GM21528 (cell line): ENCODE results near the gene PANK2.
"Not testable (repeated sequence)": the region's sequence is repeated elsewhere in the genome, so short reads cannot be mapped to it uniquely, and the experiment has no call there.

Source experiments
- ATAC-seq: cut with Tn5 transposase; IDR thresholded peaks from one replicate; pipeline ENCODE4 v1.9.1; 2021; ENCODE audit warnings: mild to moderate bottlenecking, moderate library complexity; ENCODE audit not compliant: unreplicated experiment, low FRiP score

PANK2 gene

GRCh38 chr20:3925113-3925695 lies 36.0 kb downstream of the PANK2 start:
- no peak for ATAC-seq

- no peak for ATAC-seq
Observed at GRCh38 chr20:3925899-3926638, 36.9 kb downstream of the PANK2 start.

DNA sequence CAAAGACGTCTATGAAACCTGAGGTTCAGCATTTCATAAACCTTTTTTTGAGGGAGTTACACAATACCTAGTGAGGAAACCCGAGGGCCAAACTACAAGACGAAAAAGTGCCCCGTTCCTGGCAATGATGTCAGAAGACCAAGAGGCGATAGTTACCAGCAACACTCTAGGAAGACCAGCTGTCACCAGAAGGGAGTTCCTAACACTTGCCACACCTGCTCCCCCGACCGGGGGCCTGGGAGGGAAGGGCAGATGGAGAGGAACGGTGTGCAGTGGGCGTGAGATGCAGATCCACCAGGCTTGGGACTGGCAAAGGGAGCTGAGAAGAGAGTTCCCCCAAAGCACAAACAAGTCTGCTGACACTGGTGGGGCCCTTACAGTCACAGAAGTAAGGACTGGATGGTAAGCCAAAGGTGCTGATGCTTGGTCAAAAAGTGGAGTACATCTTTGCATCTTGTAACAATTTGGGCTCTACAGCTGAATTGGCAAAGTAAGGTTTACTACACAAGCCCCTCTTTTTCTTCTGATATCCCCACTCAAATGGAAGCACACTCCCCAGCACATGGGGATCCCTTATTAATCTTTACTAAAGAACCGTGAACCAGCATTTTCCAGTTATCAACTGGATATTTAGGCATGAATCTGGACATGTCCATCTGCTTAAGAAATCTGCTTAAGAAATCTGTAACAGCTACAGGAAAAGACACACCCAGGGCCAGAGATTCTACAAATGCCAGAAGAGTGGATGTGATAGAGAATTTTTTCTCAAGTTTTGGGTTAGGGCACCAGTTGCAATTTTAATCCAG lies 38.5 kb downstream of the PANK2 start:
- no peak for ATAC-seq

- no peak for ATAC-seq
Observed at GRCh38 chr20:3929713-3930060, 40.5 kb downstream of the PANK2 start.

DNA sequence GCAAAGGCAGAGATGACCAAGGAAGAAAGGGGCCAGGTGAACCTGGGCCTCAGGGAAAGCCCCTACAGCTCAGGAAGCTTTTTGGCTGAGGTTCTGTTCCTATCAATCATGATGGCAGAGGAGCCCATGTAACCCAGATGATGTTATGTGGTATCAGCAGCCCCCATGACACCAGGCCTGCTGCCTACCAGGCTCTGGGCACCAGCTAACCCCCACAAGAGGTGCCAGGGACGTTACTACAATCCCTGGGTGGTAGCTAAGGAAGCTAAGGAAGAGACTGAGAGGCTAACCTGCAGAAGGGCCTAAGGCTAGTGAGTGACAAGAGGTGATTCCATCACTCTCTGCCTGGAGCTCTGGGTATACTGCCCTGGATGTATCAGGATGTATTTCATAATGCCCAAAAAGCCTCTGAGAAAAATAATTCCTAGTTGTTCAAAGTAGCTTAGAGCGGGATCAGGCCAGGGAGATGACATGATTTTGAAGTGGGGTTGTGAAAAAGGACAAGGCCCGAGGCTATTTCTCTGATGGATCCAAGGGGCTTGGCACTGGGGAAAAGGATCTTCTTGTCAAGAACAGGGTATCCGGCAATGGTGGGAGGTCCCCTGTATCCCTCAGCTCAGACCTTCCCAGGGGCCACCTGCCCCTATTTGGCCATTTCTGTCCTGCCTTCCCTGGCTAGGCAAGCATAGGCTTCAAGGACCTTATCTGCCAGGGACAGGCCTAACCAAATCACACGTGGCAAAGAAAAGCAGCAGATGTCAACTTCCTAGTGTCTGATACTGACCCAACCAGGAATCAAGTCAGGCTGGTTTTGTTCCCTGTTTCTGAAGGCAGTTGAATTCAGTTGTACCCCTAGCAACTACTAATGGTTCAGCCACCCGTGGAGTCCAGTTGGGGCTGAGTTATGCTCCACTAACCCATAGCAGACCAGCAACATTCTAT lies 41.3 kb downstream of the PANK2 start:
- no peak for ATAC-seq

GRCh38 chr20:3931664-3932063 lies 42.5 kb downstream of the PANK2 start:
- ATAC-seq = no peak

DNA sequence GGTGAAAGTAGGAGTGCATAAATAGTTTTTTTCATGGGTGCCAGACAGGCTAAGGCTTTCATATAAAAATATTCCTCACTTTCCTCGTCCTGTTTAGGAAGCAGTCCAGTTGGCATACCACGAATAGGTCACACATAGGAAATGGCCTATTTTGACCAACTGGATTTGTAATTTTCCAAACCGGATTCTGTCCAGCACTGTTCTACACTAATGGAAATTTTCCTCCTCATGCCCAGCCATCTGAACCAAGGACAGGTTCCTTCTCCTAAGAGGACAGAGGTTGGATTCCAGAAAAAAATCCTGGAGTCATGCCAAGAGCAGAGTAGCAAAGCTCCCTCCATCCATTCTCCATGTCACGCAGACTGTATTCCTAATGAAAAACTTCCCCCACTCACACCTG lies 43.1 kb downstream of the PANK2 start:
- ATAC-seq = no peak

GRCh38 chr20:3932681-3933080 lies 43.5 kb downstream of the PANK2 start:
- no peak for ATAC-seq

GRCh38 chr20:3933218-3933617 lies 44.0 kb downstream of the PANK2 start:
- ATAC-seq = no peak

- ATAC-seq = no peak
Observed at GRCh38 chr20:3934624-3935023, 45.4 kb downstream of the PANK2 start.

- no peak for ATAC-seq
Observed at GRCh38 chr20:3935295-3935955, 46.2 kb downstream of the PANK2 start.

- no peak for ATAC-seq
Observed at GRCh38 chr20:3935956-3936340, 46.8 kb downstream of the PANK2 start.

GRCh38 chr20:3937618-3938017 lies 48.4 kb downstream of the PANK2 start:
- ATAC-seq = no peak

DNA sequence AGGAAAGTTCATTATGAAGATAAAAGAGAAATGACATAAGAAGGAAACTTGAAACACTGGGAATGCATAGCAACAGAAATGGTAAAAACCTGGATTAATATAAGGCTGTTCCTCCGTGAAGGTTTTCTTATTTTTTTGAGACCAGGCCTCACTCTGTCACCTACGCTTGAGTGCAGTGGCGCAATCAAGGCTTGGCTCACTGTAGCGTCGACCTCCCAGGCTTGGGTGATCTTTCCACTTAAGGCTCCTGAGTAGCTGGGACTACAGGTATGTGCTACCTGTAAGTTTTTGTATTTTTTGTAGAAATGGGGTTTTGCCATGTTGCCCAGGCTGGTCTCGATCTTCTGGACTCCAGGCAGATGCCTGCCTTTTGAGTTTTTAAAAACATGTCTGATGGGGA lies 51.7 kb downstream of the PANK2 start:
- no peak for ATAC-seq

DNA sequence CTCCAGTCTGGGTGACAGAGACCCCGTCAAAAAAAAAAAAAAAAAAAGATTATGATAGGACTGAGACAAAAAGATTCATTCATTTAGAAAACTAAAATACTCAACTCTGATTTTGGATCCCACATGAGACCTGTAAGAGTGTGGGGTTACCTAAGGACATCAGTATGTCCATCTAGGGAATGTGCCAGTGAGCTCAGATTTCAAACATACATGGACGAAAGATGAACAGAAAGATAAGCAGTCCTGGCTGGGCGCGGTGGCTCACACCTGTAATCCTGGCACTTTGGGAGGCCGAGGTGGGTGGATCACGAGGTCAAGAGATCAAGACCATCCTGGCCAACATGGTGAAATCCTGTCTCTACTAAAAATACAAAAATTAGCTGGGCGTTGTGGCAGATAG lies 57.5 kb downstream of the PANK2 start:
- ATAC-seq = not testable (repeated sequence)

DNA sequence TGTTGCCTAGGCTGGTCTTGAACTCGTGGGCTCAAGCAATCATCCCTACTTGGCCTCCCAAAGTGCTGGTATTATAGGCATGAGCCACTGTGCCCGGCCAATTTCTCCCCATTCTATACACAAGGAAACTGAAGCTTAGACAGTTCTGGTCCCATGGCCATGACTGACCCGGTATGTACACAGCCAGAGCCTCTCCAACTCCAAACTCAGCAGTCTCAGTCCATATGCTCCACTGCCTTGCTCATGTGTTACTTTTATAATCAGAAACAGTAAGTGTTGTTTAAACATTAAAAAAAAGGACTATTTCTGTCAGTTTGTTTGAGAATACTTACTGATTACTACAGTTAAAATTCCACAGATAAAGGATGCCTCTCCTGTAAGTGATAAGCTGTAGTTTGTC lies 75.5 kb downstream of the PANK2 start:
- ATAC-seq = no peak

GRCh38 chr20:3966571-3966970 lies 77.4 kb downstream of the PANK2 start:
- no peak for ATAC-seq

DNA sequence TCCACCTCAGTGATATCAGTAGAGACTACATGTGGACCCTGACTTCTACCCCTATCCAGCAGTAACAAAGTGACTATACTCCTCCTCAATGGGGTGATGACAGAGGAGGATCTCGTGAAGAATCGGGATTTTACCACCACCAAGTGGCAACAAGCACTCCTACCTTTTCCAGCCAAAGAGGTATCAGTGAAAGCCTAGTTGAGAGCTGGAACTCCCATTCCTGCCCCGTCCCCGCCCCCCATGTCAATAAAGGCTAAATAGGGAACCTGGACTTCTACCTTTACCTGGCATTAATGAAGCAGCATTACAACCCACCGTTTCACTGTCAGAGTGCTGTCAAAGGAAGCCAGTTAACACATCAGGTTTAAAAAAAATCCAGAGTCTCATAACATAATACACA lies 80.8 kb downstream of the PANK2 start:
- no peak for ATAC-seq

- no peak for ATAC-seq
Observed at GRCh38 chr20:3971145-3971544, 82.0 kb downstream of the PANK2 start.

DNA sequence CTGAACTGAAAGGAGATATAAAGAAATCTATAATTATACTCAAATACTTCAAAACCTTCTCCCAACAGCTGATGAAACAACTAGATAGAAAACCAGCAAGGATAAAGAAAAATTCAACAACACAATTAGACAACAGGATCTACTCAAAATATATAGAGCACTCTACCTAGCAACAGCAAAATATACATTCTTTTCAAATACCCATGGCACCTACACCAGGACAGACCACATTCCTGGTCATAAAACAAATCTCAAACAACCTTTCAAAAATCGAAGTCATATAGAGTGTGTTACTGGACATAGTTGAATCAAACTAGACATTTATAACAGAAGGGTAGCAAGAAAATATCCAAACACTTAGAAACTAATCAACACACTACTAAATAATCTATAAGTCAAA lies 83.0 kb downstream of the PANK2 start:
- no peak for ATAC-seq
